Mesodermal cell (in vitro differentiated cells): ENCODE results near the gene COL21A1.

Source experiments
- H3K27ac ChIP-seq: 2 replicates; pipeline ENCODE4 v1.7.0; 2013; ENCODE audit warnings: mild to moderate bottlenecking, low read depth, low read length, moderate library complexity; ENCODE audit not compliant: severe bottlenecking
- H3K36me3 ChIP-seq: 2 replicates; pipeline ENCODE4 v1.7.1; 2013; ENCODE audit warnings: mild to moderate bottlenecking, low read length, moderate library complexity; ENCODE audit not compliant: control insufficient read depth, insufficient read depth
- H3K4me1 ChIP-seq: one replicate; pipeline ENCODE4 v1.7.1; 2013; ENCODE audit warnings: mild to moderate bottlenecking, low read length; ENCODE audit not compliant: insufficient read depth, control insufficient read depth, poor library complexity, severe bottlenecking
- H3K4me3 ChIP-seq: 2 replicates; pipeline ENCODE4 v1.7.0; 2013; ENCODE audit warnings: low read length, control low read depth, mild to moderate bottlenecking; ENCODE audit not compliant: insufficient read depth, poor library complexity, severe bottlenecking; ENCODE audit errors: extremely low read depth
- H3K9me3 ChIP-seq: 2 replicates; pipeline ENCODE4 v1.7.1; 2013; ENCODE audit warnings: mild to moderate bottlenecking, low read length, moderate library complexity; ENCODE audit not compliant: control insufficient read depth
- WGBS, 2 experiments: methylation state at CpG; one replicate each; pipeline ENCODE4 v1.1.5; 2013; ENCODE audit warnings: missing lambda C conversion rate in 2 of 2; ENCODE audit not compliant: insufficient coverage in 2 of 2; 5-methylcytosine and 5-hydroxymethylcytosine counted together

The COL21A1 gene

GRCh38 chr6:56079751-56080540, 167.4 kb downstream of the COL21A1 start:
- no peaks in the 10 kb centered on the region for H3K9me3 ChIP-seq
- H3K4me1 ChIP-seq = no peaks in the 10 kb centered on the region
- no peak overlapping the region for H3K27ac ChIP-seq
- H3K4me3 ChIP-seq = no peak overlapping the region
- H3K36me3 ChIP-seq = no peaks in the 10 kb centered on the region
- WGBS, 2 experiments = 100% methylated on average over 2 of the region's 2 CpGs

- no peaks in the 10 kb centered on the region for H3K4me1 ChIP-seq
- H3K27ac ChIP-seq = no peak overlapping the region
- H3K36me3 ChIP-seq = no peaks in the 10 kb centered on the region
- no peak overlapping the region for H3K4me3 ChIP-seq
- no peaks in the 10 kb centered on the region for H3K9me3 ChIP-seq
Observed at GRCh38 chr6:56076033-56076432, 171.3 kb downstream of the COL21A1 start.

GRCh38 chr6:56073761-56074160, 173.6 kb downstream of the COL21A1 start:
- Histone ChIP-seq H3K27ac (no peak overlapping the region), H3K9me3 (no peaks in the 10 kb centered on the region), H3K4me1 (no peaks in the 10 kb centered on the region), H3K4me3 (no peak overlapping the region), H3K36me3 (no peaks in the 10 kb centered on the region)

- WGBS, 2 experiments = no CpG with 5 or more reads among the region's 1 CpG
- Histone ChIP-seq H3K36me3 (no peaks in the 10 kb centered on the region), H3K4me3 (no peak overlapping the region), H3K9me3 (no peaks in the 10 kb centered on the region), H3K4me1 (no peaks in the 10 kb centered on the region), H3K27ac (no peak overlapping the region)
Observed at GRCh38 chr6:56073315-56073714, 174.1 kb downstream of the COL21A1 start.

GRCh38 chr6:56072856-56073255, 174.5 kb downstream of the COL21A1 start:
- Histone ChIP-seq H3K36me3 (no peaks in the 10 kb centered on the region), H3K27ac (no peak overlapping the region), H3K9me3 (no peaks in the 10 kb centered on the region), H3K4me1 (no peaks in the 10 kb centered on the region), H3K4me3 (no peak overlapping the region)
- WGBS, 2 experiments = no CpG with 5 or more reads among the region's 1 CpG

- Histone ChIP-seq H3K27ac (no peak overlapping the region), H3K4me1 (no peaks in the 10 kb centered on the region), H3K36me3 (no peaks in the 10 kb centered on the region), H3K9me3 (no peaks in the 10 kb centered on the region), H3K4me3 (no peak overlapping the region)
Observed at GRCh38 chr6:56065408-56065807, 182.0 kb downstream of the COL21A1 start.

- 100% methylated on average over 1 of the region's 1 CpG for whole genome bisulfite sequencing, 2 experiments
- H3K4me1 ChIP-seq = no peaks in the 10 kb centered on the region
- no peak overlapping the region for H3K27ac ChIP-seq
- H3K9me3 ChIP-seq = no peaks in the 10 kb centered on the region
- no peaks in the 10 kb centered on the region for H3K36me3 ChIP-seq
- no peak overlapping the region for H3K4me3 ChIP-seq
Observed at GRCh38 chr6:56062836-56063235, 184.5 kb downstream of the COL21A1 start.

GRCh38 chr6:56058636-56059035, 188.7 kb downstream of the COL21A1 start:
- H3K4me3 ChIP-seq = no peak overlapping the region
- H3K9me3 ChIP-seq = no peaks in the 10 kb centered on the region
- no peaks in the 10 kb centered on the region for H3K4me1 ChIP-seq
- no CpG with 5 or more reads among the region's 2 CpGs for WGBS, 2 experiments
- H3K36me3 ChIP-seq = no peaks in the 10 kb centered on the region
- no peak overlapping the region for H3K27ac ChIP-seq

- WGBS, 2 experiments = 94 to 100% methylated on average over 2 to 3 of the region's 7 CpGs
- Histone ChIP-seq H3K4me1 (no peaks in the 10 kb centered on the region), H3K27ac (no peak overlapping the region), H3K4me3 (no peak overlapping the region), H3K9me3 (no peaks in the 10 kb centered on the region), H3K36me3 (no peaks in the 10 kb centered on the region)
Observed at GRCh38 chr6:56055081-56055704, 192.2 kb downstream of the COL21A1 start.

- no peaks in the 10 kb centered on the region for H3K9me3 ChIP-seq
- H3K4me3 ChIP-seq = no peak overlapping the region
- no peak overlapping the region for H3K27ac ChIP-seq
- no peaks in the 10 kb centered on the region for H3K4me1 ChIP-seq
- H3K36me3 ChIP-seq = no peaks in the 10 kb centered on the region
Observed at GRCh38 chr6:56051202-56051598, 196.2 kb downstream of the COL21A1 start.

- H3K9me3 ChIP-seq = no peaks in the 10 kb centered on the region
- H3K36me3 ChIP-seq = no peaks in the 10 kb centered on the region
- H3K27ac ChIP-seq = no peak overlapping the region
- H3K4me1 ChIP-seq = no peaks in the 10 kb centered on the region
- WGBS, 2 experiments = 79 to 100% methylated on average over 2 of the region's 3 CpGs
- no peak overlapping the region for H3K4me3 ChIP-seq
Observed at GRCh38 chr6:56050530-56051201, 196.7 kb downstream of the COL21A1 start.
